Breast epithelium (tissue), 3 donors: ENCODE results near the gene CASK.

ENCODE experiments used
- POLR2A ChIP-seq: fragments of 450-650 bp; IDR thresholded peaks from one replicate; pipeline ENCODE4 v1.6.1; 2016; ENCODE audit warnings: antibody characterized with exemption, mild to moderate bottlenecking, moderate library complexity
- TF ChIP-seq, protein P1 (sequence below), 3 donors: fragments of 450-650 bp; IDR thresholded peaks; one replicate each; pipeline ENCODE4 v1.5.1; 2016 to 2017; ENCODE audit warnings: antibody characterized with exemption in 3 of 3, mild to moderate bottlenecking in 3 of 3, moderate library complexity in 3 of 3

GRCh38 chrX:41958861-41959260 is 35.5 kb upstream of the CASK start:
- TF ChIP-seq, protein P1, sequence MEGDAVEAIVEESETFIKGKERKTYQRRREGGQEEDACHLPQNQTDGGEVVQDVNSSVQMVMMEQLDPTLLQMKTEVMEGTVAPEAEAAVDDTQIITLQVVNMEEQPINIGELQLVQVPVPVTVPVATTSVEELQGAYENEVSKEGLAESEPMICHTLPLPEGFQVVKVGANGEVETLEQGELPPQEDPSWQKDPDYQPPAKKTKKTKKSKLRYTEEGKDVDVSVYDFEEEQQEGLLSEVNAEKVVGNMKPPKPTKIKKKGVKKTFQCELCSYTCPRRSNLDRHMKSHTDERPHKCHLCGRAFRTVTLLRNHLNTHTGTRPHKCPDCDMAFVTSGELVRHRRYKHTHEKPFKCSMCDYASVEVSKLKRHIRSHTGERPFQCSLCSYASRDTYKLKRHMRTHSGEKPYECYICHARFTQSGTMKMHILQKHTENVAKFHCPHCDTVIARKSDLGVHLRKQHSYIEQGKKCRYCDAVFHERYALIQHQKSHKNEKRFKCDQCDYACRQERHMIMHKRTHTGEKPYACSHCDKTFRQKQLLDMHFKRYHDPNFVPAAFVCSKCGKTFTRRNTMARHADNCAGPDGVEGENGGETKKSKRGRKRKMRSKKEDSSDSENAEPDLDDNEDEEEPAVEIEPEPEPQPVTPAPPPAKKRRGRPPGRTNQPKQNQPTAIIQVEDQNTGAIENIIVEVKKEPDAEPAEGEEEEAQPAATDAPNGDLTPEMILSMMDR (IDR thresholded peaks at IDR 0.05): no peak
- no peak for TF ChIP-seq POLR2A
